PC-9 (cell line): Measurements from ENCODE around the gene TBRG4.

Experiments
- CTCF ChIP-seq: fragments of 200-600 bp; sonication (generic); conservative IDR thresholded peaks from 2 replicates; pipeline ENCODE4 v1.6.1; 2017; ENCODE audit warnings: mixed run types, antibody characterized with exemption, mild to moderate bottlenecking, moderate library complexity
- EZH2 ChIP-seq: fragments of 200-600 bp; sonication (generic); IDR thresholded peaks from 2 replicates; pipeline ENCODE4 v1.8.0; 2017; ENCODE audit warnings: antibody characterized with exemption, low read depth

DNA sequence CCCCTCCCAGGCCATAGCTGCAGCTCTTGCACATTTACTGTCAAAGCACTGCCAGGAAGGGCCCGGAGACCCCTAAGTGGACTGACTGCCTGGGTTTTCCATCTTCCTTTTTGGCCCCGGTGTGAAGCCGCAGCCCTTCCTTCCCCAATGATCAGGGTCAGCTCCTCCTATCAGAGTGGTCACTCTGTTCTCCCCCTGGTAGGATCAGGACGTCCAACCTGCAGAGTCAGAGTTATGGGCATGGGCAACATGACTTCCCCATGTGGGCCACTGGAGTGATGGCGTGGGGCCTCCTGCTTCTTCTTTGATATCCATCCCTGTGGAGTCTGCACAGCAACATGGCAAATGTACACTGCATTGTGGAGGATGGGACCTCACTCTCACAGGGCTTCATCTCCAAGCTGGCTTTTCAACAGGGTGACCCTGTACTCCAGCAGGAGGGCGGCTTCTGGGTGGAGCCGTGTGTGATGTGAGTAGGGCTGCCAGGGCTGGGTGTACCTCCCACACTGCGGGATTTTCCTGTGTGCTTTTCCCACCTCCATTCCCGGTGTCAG, 39.7 kb upstream of the TBRG4 start:
- TF ChIP-seq CTCF (no peak), EZH2 (no peak)
